Daoy (cell line): ENCODE measurements around the gene RIMBP2. TPM values are rescaled to one million over a fixed set of nuclear protein-coding genes. Genes with fewer than 3 reads are reported as not detected.
A peak's percentile ranks its signal among the peaks of the same experiment; 100 is the strongest.
"Not testable (repeated sequence)": the region's sequence is repeated elsewhere in the genome, so short reads cannot be mapped to it uniquely, and the experiment has no call there.

ENCODE experiments used
- DNase-seq: peaks from one replicate; pipeline ENCODE4 v3.0.0-alpha.2; 2015; ENCODE audit warnings: low read depth
- total RNA-seq: library from RNA; depleted of rRNA; stranded (reverse); fragments of >200 nt; shearing (Covaris generic); gene quantifications from 2 replicates; pipeline ENCODE4 v1.2.3, GENCODE V29; 2014

RIMBP2 gene
- total RNA-seq, 1 experiment from 2014 or later = 1.4 TPM

GRCh38 chr12:130739571-130739970, 23.5 kb upstream of the RIMBP2 start:
- no peak for DNase-seq

DNA sequence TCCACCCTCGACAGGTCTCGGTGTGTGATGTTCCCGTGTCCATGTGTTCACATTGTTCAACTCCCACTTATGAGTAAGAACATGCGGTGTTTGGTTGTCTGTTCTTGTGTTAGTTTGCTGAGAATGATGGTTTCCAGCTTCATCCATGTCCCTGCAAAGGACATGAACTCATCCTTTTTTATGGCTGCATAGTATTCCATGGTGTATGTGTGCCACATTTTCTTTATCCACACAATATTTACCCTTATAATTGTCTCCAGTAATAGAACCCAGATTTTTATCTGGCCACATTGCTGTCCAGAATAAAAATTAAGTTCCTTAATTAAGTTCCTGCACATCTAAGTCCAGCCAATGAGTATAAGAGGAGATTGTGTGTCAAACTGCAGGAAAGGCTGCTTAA, 22.3 kb upstream of the RIMBP2 start:
- not testable (repeated sequence) for DNase-seq

DNA sequence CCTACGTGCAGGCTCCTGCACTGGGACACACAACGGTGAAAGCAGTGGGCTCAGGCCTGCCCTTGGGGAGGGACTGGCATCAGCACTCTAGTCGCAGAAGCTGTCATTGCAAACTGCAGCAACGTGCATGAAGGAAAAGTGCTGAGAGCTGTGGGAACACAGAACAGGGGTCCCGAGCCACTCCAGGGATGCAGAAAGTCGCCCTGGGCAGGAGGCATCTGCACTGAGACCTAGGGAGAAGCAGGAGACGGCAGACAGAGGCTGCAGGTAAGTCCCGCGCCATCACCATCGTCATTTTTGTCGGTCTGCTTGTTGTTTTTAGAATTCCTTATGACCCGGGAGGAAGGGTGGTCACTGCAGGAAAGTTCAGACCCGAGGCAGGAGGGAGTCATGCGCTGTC, 21.6 kb upstream of the RIMBP2 start:
- no peak for DNase-seq

DNA sequence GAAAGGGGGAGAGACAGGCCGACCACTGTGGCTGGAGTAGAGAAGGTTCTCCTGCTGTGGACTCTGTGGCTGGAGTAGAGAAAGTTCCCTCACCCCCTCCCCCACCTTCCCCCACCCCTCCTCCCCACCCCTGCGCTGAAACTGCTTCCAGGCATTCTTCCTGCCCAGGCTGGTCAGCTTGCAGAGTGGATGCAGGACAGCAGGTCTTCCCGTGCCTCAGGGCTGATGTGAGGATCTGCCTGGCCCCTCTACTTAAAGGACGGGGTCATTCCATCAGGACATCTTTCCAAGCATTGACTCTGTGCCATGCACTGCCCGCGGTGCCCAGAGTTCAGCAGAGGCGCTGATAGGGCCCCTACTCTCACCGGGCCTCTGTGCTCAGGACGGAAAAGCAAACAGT, 13.2 kb upstream of the RIMBP2 start:
- DNase-seq = no peak

GRCh38 chr12:130728158-130729058, 12.3 kb upstream of the RIMBP2 start:
- no peak for DNase-seq

DNA sequence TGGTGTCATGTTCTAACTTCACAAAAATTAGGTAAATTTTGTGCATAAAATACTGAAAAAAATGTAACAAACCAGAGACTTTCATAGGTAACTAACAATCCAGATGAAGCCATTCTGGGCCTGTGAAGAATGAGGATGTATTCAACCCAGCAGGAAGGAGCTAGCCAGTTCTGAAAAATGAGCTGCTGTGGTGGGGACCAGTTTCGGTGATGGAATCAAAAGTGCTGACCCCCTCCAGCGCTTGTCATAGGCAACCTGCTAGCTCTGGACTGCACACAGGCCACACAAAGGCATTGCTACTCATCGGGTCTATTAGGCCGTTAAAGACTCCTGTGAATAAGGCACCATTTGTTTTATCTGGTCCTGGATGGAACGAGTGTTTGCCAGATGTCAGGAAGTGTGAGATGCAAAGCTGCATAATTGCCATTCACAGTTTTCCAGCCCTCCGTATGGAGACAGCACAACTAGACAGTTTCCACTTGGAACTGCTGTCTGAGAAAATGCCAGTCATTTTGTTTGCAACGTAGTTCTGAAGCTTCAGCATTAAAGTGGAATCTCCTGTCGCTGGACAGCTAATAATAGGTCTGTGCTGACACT, 3.3 kb upstream of the RIMBP2 start:
- no peak for DNase-seq

DNA sequence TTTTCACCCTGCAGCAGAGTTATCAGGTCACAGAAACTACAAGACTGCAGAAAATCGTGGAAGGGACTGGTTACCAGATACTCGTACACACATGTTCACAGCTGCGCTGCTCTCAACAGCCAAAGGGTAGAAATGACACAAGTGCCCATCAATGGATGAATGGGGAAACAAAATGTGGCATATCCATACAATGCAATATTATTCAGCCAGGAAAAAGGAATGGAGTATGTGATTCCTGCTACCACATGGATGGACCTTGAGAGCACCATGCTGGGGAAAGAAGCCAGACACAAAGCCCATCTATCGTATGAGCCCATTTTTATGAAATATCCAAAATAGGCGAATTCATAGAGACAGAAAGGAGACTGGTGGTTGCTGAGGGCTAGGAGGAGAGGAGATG, 1.7 kb upstream of the RIMBP2 start:
- DNase-seq = no peak

- DNase-seq = no peak
Measured at GRCh38 chr12:130716969-130717366, 869 bp upstream of the RIMBP2 start.

GRCh38 chr12:130715150-130715997, 725 bp downstream of the RIMBP2 start:
- DNase-seq = no peak

DNA sequence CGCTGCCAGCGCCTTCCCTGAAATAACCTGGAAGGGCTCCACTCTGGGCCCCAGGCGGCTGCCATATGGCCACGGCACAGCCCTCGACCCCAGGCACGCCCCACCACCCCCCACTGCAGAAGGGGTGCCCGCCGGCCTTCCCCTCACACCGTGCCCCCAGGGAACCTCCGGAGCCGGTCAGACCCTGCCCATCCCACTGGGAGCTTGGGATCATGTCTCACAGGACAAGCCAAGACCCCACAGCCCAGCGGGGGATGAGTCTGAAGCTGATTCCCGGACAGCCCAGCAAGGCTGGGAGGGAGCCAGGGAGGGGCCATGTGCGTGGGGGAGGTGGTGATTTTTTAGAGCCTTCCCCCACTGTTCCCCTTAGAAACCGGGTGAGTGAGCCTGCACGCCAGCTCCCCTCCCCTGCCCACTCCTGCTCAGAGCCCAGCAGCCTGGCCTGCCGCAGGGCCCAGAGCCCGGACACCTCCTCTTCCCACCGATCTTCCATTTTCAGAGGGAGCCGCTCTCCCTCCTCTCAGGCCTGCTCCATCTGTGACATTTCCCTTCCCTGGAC, 1.4 kb downstream of the RIMBP2 start:
- peak; percentile 25 for DNase-seq

GRCh38 chr12:130714091-130714590, 2.0 kb downstream of the RIMBP2 start:
- peak; percentile 75 for DNase-seq

DNA sequence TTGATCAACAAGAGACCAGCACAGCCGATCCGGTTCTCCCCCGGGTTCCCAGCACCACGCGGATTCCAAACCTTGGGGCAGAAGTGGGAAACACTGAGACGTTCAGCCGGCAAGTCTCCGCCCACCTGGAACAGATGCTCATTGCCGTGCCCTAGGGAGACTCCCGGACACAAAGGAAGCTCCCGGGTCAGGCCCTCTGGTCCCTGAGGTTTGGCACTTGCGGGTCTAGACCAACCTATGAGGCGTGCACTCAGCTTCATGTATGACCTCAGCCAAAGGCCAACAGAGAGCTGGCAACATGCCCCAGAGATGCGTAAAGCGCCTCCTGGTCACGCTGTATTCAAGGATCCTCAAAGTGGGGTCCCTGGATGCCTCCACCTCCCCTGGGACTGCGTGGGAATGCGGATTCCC, 2.5 kb downstream of the RIMBP2 start:
- peak; percentile 46 for DNase-seq

- no peak for DNase-seq
Measured at GRCh38 chr12:130712346-130713065, 3.6 kb downstream of the RIMBP2 start.

- DNase-seq = no peak
Measured at GRCh38 chr12:130711756-130712155, 4.3 kb downstream of the RIMBP2 start.

- no peak for DNase-seq
Measured at GRCh38 chr12:130710733-130711080, 5.4 kb downstream of the RIMBP2 start.

- no peak for DNase-seq
Measured at GRCh38 chr12:130709971-130710732, 5.9 kb downstream of the RIMBP2 start.

DNA sequence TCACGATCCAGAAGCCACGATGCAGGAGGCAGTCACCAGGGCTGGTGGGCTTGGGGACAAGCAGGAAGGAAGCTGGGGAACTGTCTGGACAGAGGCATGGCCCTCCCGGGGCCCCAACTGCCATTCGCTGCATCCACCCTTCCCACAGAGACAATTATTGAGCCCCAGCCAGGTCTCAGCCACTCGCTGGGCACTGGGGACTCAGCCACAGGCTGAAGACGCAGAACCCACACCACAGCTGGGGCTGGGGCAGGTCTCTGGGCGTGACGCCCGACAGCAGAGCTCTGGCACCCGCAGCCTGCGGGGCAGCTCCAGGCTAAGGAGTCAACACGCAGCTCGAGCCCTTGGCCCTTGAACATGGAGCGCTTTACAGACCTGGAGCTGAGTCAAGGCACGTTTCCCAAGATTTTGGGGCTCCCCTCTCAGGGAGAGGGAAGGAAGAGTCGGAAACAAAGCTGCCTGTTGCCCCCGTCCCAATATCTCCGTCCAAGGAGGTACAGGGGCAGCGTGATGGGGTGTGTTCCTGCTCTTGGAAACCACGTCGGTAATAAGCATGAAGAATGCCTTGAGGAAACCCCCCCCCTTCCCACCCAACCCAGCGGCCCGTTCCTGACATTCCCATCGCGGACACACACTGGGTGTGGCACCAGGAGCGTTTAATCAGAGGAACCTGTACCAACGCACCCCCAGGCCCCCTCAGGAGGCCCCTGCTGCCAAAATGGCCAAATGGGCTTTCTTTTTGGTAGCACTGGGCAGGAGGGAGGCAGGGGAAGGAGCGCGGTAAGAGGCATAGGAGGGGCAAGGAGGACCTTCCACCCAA, 6.7 kb downstream of the RIMBP2 start:
- DNase-seq = no peak

DNA sequence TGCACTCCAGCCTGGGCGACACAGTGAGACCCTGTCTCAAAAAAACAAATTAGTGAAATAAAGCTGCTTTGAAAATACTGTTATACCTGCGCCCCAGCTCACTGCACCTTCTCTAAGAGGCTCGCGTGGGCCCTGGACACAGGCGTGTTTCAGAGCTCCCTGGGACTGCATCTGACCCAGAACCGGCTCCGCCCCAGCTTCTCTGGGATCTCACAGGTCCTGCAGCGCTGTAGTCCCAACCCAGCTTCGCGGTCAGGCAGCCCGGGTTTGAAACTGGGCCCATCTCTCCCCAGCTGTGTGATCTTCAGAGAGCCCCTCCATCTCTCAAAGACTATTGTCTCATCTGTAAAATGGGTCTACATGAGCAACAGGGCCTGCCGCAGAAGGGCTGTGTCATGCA, 7.5 kb downstream of the RIMBP2 start:
- no peak for DNase-seq

- DNase-seq = no peak
Measured at GRCh38 chr12:130707571-130707891, 8.6 kb downstream of the RIMBP2 start.
